Vagina (tissue), 2 donors: ENCODE measurements around the gene DDI2.
A peak's percentile ranks its signal among the peaks of the same experiment; 100 is the strongest.

Experiments
- CTCF ChIP-seq, 3 experiments: fragments of 450-650 bp in 2 of 3; fragments of 200-600 bp in 1 of 3; sonication (generic) in 1 of 3; IDR thresholded peaks; one replicate each; pipeline ENCODE4 v1.5.1; 2017 to 2019; ENCODE audit warnings: antibody characterized with exemption in 3 of 3, mild to moderate bottlenecking in 2 of 3, moderate library complexity in 2 of 3
- POLR2A ChIP-seq, 2 donors: fragments of 450-650 bp; IDR thresholded peaks; one replicate each; pipeline ENCODE4 v1.6.1; 2017; ENCODE audit warnings: antibody characterized with exemption in 2 of 2, mild to moderate bottlenecking in 2 of 2, moderate library complexity in 2 of 2
- POLR2AphosphoS5 ChIP-seq, 2 donors: sonication (generic); formaldehyde crosslinking; IDR thresholded peaks; one replicate each; pipeline ENCODE4 v1.9.0; 2017; ENCODE audit warnings: antibody characterized with exemption in 2 of 2, mild to moderate bottlenecking in 2 of 2, low read depth in 1 of 2; ENCODE audit not compliant: insufficient read depth in 1 of 2

GRCh38 chr1:15703562-15703961 lies 86.3 kb downstream of the DDI2 start:
- TF ChIP-seq POLR2A (IDR thresholded peaks at IDR 0.05): peak; percentile 8 to 59
- TF ChIP-seq CTCF (IDR thresholded peaks at IDR 0.05): no peak
- peak; percentile 88 to 93 for TF ChIP-seq POLR2AphosphoS5 (IDR thresholded peaks at IDR 0.05; ENCODE audit: insufficient read depth in 1 of 2, low read depth in 1 of 2)
